Testis (tissue), 2 donors: ENCODE measurements around the gene PCCA.

Experiments used
- CTCF ChIP-seq, 3 experiments: fragments of 450-650 bp in 2 of 3; fragments of 200-600 bp in 1 of 3; sonication (generic) in 1 of 3; IDR thresholded peaks; one replicate each; pipeline ENCODE4 v1.5.1; 2016 to 2019; ENCODE audit warnings: antibody characterized with exemption in 3 of 3, mild to moderate bottlenecking in 2 of 3, moderate library complexity in 1 of 3
- POLR2A ChIP-seq: fragments of 450-650 bp; IDR thresholded peaks from one replicate; pipeline ENCODE4 v1.6.1; 2017; ENCODE audit warnings: antibody characterized with exemption, mild to moderate bottlenecking, moderate library complexity

- no peak for TF ChIP-seq CTCF (IDR thresholded peaks at IDR 0.05)
- no peak for TF ChIP-seq POLR2A
These were observed 388.1 kb downstream of the PCCA start for GRCh38 chr13:100476963-100477362.
